Measurements from ENCODE around the gene THAP10. TPM values are rescaled to one million over a fixed set of nuclear protein-coding genes. Genes with fewer than 3 reads are reported as not detected.

Gene THAP10
- polyA plus RNA-seq, 3 donors from 2014 or later, result 0.40 TPM; not detected in 2

GRCh38 chr15:70854666-70854976 lies 37.6 kb downstream of the THAP10 start:
- no peaks in the 10 kb centered on the region for H3K36me3 Mint-ChIP-seq
- H3K4me3 Mint-ChIP-seq, result peak overlapping the region; percentile 73 to 87 (median 80)
- H3K9me3 Mint-ChIP-seq, result no peaks in the 10 kb centered on the region
- peaks cover 8 to 11% of the 10 kb centered on the region in 2 donors for H3K4me1 Mint-ChIP-seq
- no peak overlapping the region for H3K27ac Mint-ChIP-seq
- peaks cover 16 to 40% (median 30%) of the 10 kb centered on the region in 3 donors for H3K27me3 Mint-ChIP-seq (ENCODE audit: low read depth in 3 of 3)
- DNase-seq, result no peak

GRCh38 chr15:70853973-70854665 lies 38.1 kb downstream of the THAP10 start, which contains the start of gene LARP6:
LARP6 (minus strand) TSS chr15:70854157; CDS start chr15:70854088, 69 bp downstream.
- Mint-ChIP-seq H3K4me1 (peaks cover 8 to 11% of the 10 kb centered on the region in 2 donors), H3K27ac (no peak within 1 kb of the TSS), H3K27me3 (ENCODE audit: low read depth in 3 of 3) (peaks cover 20 to 40% (median 30%) of the 10 kb centered on the region in 3 donors), H3K36me3 (no peaks in the 10 kb centered on the region), H3K4me3 (peak within 1 kb of the TSS; percentile 73 to 87 (median 80)), H3K9me3 (no peaks in the 10 kb centered on the region)
- peak; percentile 3 to 25 (median 15) for DNase-seq

- Mint-ChIP-seq H3K4me1 (peaks cover 8 to 11% of the 10 kb centered on the region in 2 donors), H3K4me3 (peak overlapping the region; percentile 57 to 69 (median 65)), H3K27ac (no peak overlapping the region), H3K9me3 (no peaks in the 10 kb centered on the region), H3K36me3 (no peaks in the 10 kb centered on the region), H3K27me3 (ENCODE audit: low read depth in 3 of 3) (peaks cover 23 to 40% (median 32%) of the 10 kb centered on the region in 3 donors)
- no peak for DNase-seq
Measured at GRCh38 chr15:70853318-70853972, 38.8 kb downstream of the THAP10 start.

GRCh38 chr15:70852501-70853317 lies 39.5 kb downstream of the THAP10 start:
- Mint-ChIP-seq H3K27ac (no peak overlapping the region), H3K4me1 (peaks cover 8 to 11% of the 10 kb centered on the region in 2 donors), H3K27me3 (ENCODE audit: low read depth in 3 of 3) (peaks cover 21 to 40% (median 32%) of the 10 kb centered on the region in 3 donors), H3K9me3 (no peaks in the 10 kb centered on the region), H3K36me3 (no peaks in the 10 kb centered on the region), H3K4me3 (peak overlapping the region; percentile 57 to 69 (median 65))
- no peak for DNase-seq

- Mint-ChIP-seq H3K27me3 (ENCODE audit: low read depth in 3 of 3) (peaks cover 20 to 39% (median 27%) of the 10 kb centered on the region in 3 donors), H3K27ac (no peak overlapping the region), H3K4me1 (peaks cover 8 to 11% of the 10 kb centered on the region in 2 donors), H3K4me3 (no peak overlapping the region), H3K9me3 (no peaks in the 10 kb centered on the region), H3K36me3 (no peaks in the 10 kb centered on the region)
- no peak for DNase-seq
Measured at GRCh38 chr15:70851889-70852288, 40.3 kb downstream of the THAP10 start.

GRCh38 chr15:70845602-70846360 lies 46.5 kb downstream of the THAP10 start:
- H3K27me3 Mint-ChIP-seq (ENCODE audit: low read depth in 3 of 3), result peaks cover 7 to 14% (median 11%) of the 10 kb centered on the region in 3 donors
- no peak for DNase-seq
- peaks cover 0 to 3% (median 0%) of the 10 kb centered on the region in 6 donors for H3K9me3 Mint-ChIP-seq
- no peaks in the 10 kb centered on the region for H3K36me3 Mint-ChIP-seq
- no peak overlapping the region for H3K4me3 Mint-ChIP-seq
- H3K4me1 Mint-ChIP-seq, result no peaks in the 10 kb centered on the region
- no peak overlapping the region for H3K27ac Mint-ChIP-seq

- no peak overlapping the region for H3K4me3 Mint-ChIP-seq
- H3K4me1 Mint-ChIP-seq, result no peaks in the 10 kb centered on the region
- no peaks in the 10 kb centered on the region for H3K36me3 Mint-ChIP-seq
- peaks cover 0 to 3% (median 0%) of the 10 kb centered on the region in 6 donors for H3K9me3 Mint-ChIP-seq
- H3K27me3 Mint-ChIP-seq (ENCODE audit: low read depth in 3 of 3), result peaks cover 1 to 4% (median 3%) of the 10 kb centered on the region in 3 donors
- no peak overlapping the region for H3K27ac Mint-ChIP-seq
- no peak for DNase-seq
Measured at GRCh38 chr15:70837476-70837875, 54.8 kb downstream of the THAP10 start.

GRCh38 chr15:70835841-70836240 lies 56.4 kb downstream of the THAP10 start:
- DNase-seq, result no peak
- Mint-ChIP-seq H3K9me3 (no peaks in the 10 kb centered on the region), H3K4me3 (no peak overlapping the region), H3K27me3 (ENCODE audit: low read depth in 3 of 3) (peaks cover 1 to 4% (median 2%) of the 10 kb centered on the region in 3 donors), H3K27ac (no peak overlapping the region), H3K36me3 (no peaks in the 10 kb centered on the region), H3K4me1 (no peaks in the 10 kb centered on the region)

GRCh38 chr15:70835415-70835814 lies 56.8 kb downstream of the THAP10 start:
- Mint-ChIP-seq H3K4me1 (no peaks in the 10 kb centered on the region), H3K27me3 (ENCODE audit: low read depth in 3 of 3) (peaks cover 1 to 4% (median 2%) of the 10 kb centered on the region in 3 donors), H3K27ac (no peak overlapping the region)

GRCh38 chr15:70834999-70835398 lies 57.2 kb downstream of the THAP10 start:
- Mint-ChIP-seq H3K9me3 (no peaks in the 10 kb centered on the region), H3K4me3 (no peak overlapping the region), H3K4me1 (no peaks in the 10 kb centered on the region), H3K27me3 (ENCODE audit: low read depth in 3 of 3) (peaks cover 1 to 4% (median 2%) of the 10 kb centered on the region in 3 donors), H3K27ac (no peak overlapping the region), H3K36me3 (no peaks in the 10 kb centered on the region)
- DNase-seq, result no peak

More at GRCh38 chr15:70835415-70835814, 56.8 kb downstream of the THAP10 start:
- H3K4me3 Mint-ChIP-seq, result no peak overlapping the region
- H3K36me3 Mint-ChIP-seq, result no peaks in the 10 kb centered on the region
- H3K9me3 Mint-ChIP-seq, result no peaks in the 10 kb centered on the region
- DNase-seq, result no peak

- no peak for DNase-seq
- no peaks in the 10 kb centered on the region for H3K36me3 Mint-ChIP-seq
- H3K4me3 Mint-ChIP-seq, result no peak overlapping the region
- no peaks in the 10 kb centered on the region for H3K9me3 Mint-ChIP-seq
- no peaks in the 10 kb centered on the region for H3K4me1 Mint-ChIP-seq
- H3K27ac Mint-ChIP-seq, result no peak overlapping the region
- peaks cover 1 to 8% (median 2%) of the 10 kb centered on the region in 3 donors for H3K27me3 Mint-ChIP-seq (ENCODE audit: low read depth in 3 of 3)
Measured at GRCh38 chr15:70833861-70834765, 58.1 kb downstream of the THAP10 start.

- peaks cover 1 to 9% (median 2%) of the 10 kb centered on the region in 3 donors for H3K27me3 Mint-ChIP-seq (ENCODE audit: low read depth in 3 of 3)
- H3K4me1 Mint-ChIP-seq, result no peaks in the 10 kb centered on the region
- no peak overlapping the region for H3K4me3 Mint-ChIP-seq
- H3K36me3 Mint-ChIP-seq, result no peaks in the 10 kb centered on the region
- no peaks in the 10 kb centered on the region for H3K9me3 Mint-ChIP-seq
- DNase-seq, result no peak
- H3K27ac Mint-ChIP-seq, result no peak overlapping the region
Measured at GRCh38 chr15:70833422-70833821, 58.8 kb downstream of the THAP10 start.

All from immature natural killer cell (primary cell).